ENCODE results near the gene MAPKAPK2. TPM values are rescaled to one million over a fixed set of nuclear protein-coding genes. Genes with fewer than 3 reads are reported as not detected.

The MAPKAPK2 gene
- total RNA-seq, 1 experiment from 2014 or later: 54.9 TPM

DNA sequence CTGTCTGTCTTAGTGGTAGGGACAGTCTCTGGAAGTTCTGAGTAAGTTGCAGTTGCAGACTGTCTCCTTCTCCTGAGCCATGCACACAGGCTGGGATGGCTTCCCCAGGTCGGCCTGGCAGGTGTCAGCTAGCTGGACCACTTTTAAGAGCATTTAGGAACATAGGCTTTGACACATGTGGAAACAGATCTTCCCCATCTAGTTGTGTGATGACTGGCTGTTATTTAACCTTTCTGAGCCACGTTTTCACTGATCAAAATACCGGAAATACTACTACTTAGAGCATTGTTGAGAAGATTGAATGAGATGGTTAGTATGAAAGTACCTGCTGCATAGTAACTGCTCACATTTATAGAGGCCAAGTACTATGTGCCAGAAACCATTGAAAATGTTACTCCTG is 6.2 kb upstream of the MAPKAPK2 start (continued):
- TF ChIP-seq, protein P1, sequence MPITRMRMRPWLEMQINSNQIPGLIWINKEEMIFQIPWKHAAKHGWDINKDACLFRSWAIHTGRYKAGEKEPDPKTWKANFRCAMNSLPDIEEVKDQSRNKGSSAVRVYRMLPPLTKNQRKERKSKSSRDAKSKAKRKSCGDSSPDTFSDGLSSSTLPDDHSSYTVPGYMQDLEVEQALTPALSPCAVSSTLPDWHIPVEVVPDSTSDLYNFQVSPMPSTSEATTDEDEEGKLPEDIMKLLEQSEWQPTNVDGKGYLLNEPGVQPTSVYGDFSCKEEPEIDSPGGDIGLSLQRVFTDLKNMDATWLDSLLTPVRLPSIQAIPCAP (CRISPR knock-in tag; IDR thresholded peaks at IDR 0.05): no peak

GRCh38 chr1:206679738-206680211 is 4.9 kb upstream of the MAPKAPK2 start:
- Mint-ChIP-seq H3K4me1 (peaks cover 10% of the 10 kb centered on the region), H3K27me3 (ENCODE audit: low read depth) (peaks cover 40% of the 10 kb centered on the region), H3K27ac (no peak overlapping the region), H3K9me3 (no peaks in the 10 kb centered on the region), H3K36me3 (no peaks in the 10 kb centered on the region), H3K4me3 (no peak overlapping the region)
- ChIA-PET CTCF (interaction anchor here (0.6 to 2.2 kb wide), 3 partner anchors 16 to 67 kb away, joined by 3 to 9 read pairs (median 3); partner anchors contain the start of gene EIF2D), POLR2A (no interaction called here)
- no peak for TF ChIP-seq ZNF232 (CRISPR knock-in tag; IDR thresholded peaks at IDR 0.05)
- TF ChIP-seq, protein P2, sequence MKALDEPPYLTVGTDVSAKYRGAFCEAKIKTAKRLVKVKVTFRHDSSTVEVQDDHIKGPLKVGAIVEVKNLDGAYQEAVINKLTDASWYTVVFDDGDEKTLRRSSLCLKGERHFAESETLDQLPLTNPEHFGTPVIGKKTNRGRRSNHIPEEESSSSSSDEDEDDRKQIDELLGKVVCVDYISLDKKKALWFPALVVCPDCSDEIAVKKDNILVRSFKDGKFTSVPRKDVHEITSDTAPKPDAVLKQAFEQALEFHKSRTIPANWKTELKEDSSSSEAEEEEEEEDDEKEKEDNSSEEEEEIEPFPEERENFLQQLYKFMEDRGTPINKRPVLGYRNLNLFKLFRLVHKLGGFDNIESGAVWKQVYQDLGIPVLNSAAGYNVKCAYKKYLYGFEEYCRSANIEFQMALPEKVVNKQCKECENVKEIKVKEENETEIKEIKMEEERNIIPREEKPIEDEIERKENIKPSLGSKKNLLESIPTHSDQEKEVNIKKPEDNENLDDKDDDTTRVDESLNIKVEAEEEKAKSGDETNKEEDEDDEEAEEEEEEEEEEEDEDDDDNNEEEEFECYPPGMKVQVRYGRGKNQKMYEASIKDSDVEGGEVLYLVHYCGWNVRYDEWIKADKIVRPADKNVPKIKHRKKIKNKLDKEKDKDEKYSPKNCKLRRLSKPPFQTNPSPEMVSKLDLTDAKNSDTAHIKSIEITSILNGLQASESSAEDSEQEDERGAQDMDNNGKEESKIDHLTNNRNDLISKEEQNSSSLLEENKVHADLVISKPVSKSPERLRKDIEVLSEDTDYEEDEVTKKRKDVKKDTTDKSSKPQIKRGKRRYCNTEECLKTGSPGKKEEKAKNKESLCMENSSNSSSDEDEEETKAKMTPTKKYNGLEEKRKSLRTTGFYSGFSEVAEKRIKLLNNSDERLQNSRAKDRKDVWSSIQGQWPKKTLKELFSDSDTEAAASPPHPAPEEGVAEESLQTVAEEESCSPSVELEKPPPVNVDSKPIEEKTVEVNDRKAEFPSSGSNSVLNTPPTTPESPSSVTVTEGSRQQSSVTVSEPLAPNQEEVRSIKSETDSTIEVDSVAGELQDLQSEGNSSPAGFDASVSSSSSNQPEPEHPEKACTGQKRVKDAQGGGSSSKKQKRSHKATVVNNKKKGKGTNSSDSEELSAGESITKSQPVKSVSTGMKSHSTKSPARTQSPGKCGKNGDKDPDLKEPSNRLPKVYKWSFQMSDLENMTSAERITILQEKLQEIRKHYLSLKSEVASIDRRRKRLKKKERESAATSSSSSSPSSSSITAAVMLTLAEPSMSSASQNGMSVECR (CRISPR knock-in tag; IDR thresholded peaks at IDR 0.05; ENCODE audit: borderline replicate concordance): no peak
- TF ChIP-seq ZBTB21 (CRISPR knock-in tag; IDR thresholded peaks at IDR 0.05; ENCODE audit: borderline replicate concordance): no peak
- TF ChIP-seq CREM (CRISPR knock-in tag; IDR thresholded peaks at IDR 0.05): no peak
- no peak for TF ChIP-seq ATF6 (CRISPR knock-in tag; IDR thresholded peaks at IDR 0.05)
- no peak for TF ChIP-seq ZNF416 (CRISPR knock-in tag; IDR thresholded peaks at IDR 0.05)
- TF ChIP-seq NR2C2 (CRISPR knock-in tag; IDR thresholded peaks at IDR 0.05): no peak
- TF ChIP-seq NFYB (CRISPR knock-in tag; conservative IDR thresholded peaks at IDR 0.05; ENCODE audit: low read depth): no peak
- no peak for TF ChIP-seq SP1 (CRISPR knock-in tag; conservative IDR thresholded peaks at IDR 0.05)
- no peak for TF ChIP-seq ZNF317 (CRISPR knock-in tag; IDR thresholded peaks at IDR 0.05; ENCODE audit: borderline replicate concordance, low read depth)
- no peak for TF ChIP-seq NR3C1 (CRISPR knock-in tag; conservative IDR thresholded peaks at IDR 0.05; ENCODE audit: low read depth)
- TF ChIP-seq, protein P3, sequence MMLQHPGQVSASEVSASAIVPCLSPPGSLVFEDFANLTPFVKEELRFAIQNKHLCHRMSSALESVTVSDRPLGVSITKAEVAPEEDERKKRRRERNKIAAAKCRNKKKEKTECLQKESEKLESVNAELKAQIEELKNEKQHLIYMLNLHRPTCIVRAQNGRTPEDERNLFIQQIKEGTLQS (CRISPR knock-in tag; conservative IDR thresholded peaks at IDR 0.05): no peak
- TF ChIP-seq ATF1 (CRISPR knock-in tag; IDR thresholded peaks at IDR 0.05): no peak
- no peak for TF ChIP-seq FOXK1 (CRISPR knock-in tag; IDR thresholded peaks at IDR 0.05)
- TF ChIP-seq, protein P4, sequence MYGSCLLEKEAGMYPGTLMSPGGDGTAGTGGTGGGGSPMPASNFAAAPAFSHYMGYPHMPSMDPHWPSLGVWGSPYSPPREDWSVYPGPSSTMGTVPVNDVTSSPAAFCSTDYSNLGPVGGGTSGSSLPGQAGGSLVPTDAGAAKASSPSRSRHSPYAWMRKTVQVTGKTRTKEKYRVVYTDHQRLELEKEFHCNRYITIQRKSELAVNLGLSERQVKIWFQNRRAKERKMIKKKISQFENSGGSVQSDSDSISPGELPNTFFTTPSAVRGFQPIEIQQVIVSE (CRISPR knock-in tag; IDR thresholded peaks at IDR 0.05; ENCODE audit: borderline replicate concordance): no peak
- no peak for TF ChIP-seq PREB (CRISPR knock-in tag; IDR thresholded peaks at IDR 0.05; ENCODE audit: borderline replicate concordance)
- DNase-seq (ENCODE audit: low spot score) (no peak), ATAC-seq (no peak)
